Colon (tissue), 2 donors: Measurements from ENCODE around the gene CFAP210.

Experiments
- FAIRE-seq: peaks from 2 replicates; lab custom pipeline; 2012; peaks lifted over from hg19 to GRCh38; lab: Jason Lieb, UNC
- donor health status: control.
- donor health status: control.

The CFAP210 gene

DNA sequence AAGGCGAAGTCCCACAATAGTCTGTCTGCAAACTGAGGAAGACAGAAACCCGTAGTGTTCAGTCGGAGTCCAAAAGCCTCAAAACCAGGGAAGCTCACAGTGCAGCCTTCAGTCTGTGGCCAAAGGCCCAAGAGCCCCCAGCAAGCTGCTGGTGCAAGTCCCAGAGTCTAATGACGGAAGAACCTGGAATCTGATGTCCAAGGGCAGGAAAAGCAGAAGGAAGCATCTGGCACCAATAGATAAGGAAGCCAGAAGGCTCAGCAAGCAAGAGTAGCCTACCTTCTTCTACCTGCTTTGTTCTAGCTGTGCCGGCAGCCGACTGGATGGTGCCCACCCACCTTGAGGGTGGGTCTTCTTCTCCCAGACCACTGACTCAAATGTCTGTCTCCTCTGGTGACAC is 21.8 kb downstream of the CFAP210 start:
- no peak for FAIRE-seq

DNA sequence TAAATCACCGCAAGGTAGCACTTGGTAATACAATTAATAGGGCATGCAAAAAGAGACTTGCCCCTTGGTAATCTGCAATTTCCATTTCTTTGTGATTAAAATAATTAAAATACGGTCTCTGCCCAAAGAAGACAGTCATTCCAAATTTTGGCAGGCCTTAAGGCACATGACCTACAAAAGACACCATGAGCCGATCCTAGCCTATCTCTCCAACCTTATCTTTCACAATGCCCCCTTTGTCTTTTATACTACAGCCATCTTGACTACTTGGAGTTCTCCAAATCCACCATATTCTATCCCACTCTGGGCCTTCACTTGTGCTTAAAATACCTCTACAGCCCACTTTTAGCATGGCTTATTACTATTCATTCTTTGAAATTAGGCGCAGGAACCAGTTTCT is 23.3 kb downstream of the CFAP210 start:
- FAIRE-seq: no peak

DNA sequence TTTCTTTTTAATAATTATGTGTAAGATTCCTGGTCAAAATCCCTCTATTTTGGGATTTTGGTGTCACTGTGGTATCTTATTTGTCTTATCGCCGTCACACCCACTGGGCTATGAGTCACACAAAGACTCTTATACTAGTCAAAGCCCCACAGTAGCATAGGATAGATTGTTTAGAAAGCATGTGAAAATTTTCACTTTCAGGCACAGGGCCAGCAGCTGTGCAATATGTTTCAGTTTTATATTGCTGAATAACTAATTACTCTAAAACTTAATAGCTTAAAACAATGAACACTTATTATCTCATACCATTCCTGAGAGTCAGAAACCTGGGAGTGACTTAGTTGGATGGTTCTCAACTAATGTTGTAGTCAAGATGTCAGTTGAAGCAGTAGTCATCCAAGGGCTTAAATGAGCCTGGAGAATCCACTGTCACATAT is 24.0 kb downstream of the CFAP210 start:
- FAIRE-seq: no peak

DNA sequence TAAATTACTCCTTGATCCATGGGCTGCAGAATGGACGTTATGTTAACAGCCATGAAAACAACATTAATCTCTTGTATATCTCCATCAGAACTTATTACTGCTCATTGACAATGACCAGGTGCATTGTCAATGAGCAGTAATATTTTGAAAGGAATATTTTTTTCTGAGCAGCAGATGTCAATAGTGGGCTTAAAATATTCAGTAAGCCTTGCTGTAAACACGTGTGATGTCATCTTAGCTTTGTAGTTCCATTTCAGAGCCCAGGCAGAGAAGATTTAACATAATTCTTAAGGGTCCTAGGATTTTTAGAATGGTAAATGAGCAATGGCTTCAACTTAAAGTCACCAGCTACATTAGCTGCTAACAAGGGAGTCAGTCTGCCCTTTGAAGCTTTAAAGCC is 26.6 kb downstream of the CFAP210 start:
- no peak for FAIRE-seq

- FAIRE-seq: no peak
These were observed 29.0 kb downstream of the CFAP210 start for GRCh38 chr2:169664978-169665930.

DNA sequence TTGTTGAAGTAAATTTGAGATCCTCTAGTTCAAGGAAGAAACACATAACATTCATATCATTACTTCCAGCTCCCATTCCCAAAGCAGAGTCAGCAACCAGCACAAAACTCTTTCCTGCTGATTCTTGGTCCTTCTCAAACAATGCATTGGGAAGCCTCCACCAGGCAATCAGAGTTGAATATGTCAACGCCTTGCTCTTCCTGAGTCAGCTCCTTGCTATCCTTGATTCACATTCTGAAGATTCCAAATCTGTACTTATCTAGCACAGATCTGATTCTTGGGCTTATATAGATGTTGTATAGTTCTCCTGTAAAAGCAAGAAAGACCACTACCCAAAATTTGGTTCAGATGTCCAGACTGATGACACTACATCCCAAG is 29.6 kb downstream of the CFAP210 start:
- FAIRE-seq: no peak

DNA sequence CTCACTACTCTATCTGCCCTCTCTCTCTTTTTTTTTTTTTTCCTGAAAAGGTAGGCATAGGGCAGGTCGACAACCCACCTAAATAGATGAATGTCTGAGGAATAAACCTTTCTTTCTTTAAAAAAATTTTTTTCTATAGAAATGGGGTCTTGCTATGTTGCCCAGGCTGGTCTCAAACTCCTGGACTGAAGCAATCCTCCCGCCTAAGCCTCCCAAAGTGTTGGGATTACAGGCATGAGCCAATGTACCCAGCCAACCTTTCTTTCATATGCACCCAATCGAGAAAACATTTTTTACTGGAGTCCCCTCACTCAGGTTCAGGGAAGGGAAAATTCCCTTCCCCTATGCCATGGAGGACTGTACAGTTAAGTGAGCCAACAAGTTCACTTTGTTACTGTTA is 31.0 kb downstream of the CFAP210 start:
- FAIRE-seq: no peak

DNA sequence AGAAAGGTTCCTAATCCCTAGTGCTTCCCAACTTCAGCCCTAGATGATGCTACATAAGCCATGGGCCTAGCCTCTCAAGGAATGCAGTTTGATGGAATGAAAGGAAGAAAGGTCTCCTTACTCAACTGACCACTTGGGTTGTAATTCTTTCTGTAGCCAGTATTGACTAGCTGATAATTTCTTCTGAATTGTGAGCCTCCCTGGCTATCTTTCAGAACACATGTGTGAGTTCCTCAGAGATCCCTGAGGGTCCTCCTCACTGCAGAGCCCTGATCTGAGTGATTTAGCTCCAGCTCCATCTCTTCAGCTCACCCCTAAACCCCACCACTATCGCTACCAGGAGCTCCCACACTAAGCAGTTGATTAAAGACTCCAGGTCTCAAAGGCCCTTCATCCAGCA is 31.5 kb downstream of the CFAP210 start:
- FAIRE-seq: no peak

GRCh38 chr2:169661265-169661664 is 32.9 kb downstream of the CFAP210 start:
- FAIRE-seq: no peak

GRCh38 chr2:169659320-169659719 is 34.9 kb downstream of the CFAP210 start:
- no peak for FAIRE-seq

GRCh38 chr2:169658877-169659276 is 35.3 kb downstream of the CFAP210 start:
- FAIRE-seq: no peak

- no peak for FAIRE-seq
These were observed 38.0 kb downstream of the CFAP210 start for GRCh38 chr2:169656164-169656563.

DNA sequence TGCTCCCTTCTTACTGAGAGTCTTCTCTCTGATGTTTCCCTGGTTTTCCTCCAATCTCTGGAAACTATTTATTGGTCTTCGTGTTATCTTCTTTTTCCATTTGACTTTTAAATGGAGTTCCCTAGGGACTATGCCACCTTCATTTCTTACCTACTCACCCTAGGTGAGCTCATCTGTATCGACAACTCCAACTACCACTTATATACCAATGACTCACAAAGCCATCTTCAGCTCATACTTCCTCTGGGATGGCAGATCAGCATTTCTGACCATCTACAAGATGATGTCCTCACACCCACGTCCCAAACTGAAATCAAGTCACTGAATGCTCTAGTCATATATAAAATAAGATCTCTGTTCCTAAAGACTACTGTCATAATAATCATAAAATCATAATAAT is 40.6 kb downstream of the CFAP210 start:
- no peak for FAIRE-seq

- FAIRE-seq: no peak
These were observed 44.9 kb downstream of the CFAP210 start for GRCh38 chr2:169649278-169649677.

DNA sequence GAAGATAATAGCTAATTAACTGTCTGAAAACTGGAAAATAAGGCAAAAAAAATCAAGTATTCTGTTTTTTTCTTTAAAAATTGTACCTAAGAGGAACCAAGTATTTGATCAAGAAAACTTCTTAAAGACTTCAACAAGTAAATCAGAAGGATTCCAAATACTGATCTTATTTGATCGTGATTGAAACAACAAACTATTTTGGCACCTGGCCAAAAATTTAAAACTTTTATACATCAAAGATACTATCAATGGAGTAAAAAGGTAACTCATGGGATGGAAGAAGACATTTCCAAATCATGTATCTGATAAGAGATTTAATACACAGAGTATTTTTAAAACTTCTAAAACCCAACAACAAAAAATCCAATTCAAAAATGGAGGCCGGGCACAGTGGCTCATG is 46.7 kb downstream of the CFAP210 start:
- FAIRE-seq: no peak

- FAIRE-seq: no peak
These were observed 50.0 kb downstream of the CFAP210 start for GRCh38 chr2:169644173-169644572.

- FAIRE-seq: no peak
These were observed 52.7 kb downstream of the CFAP210 start for GRCh38 chr2:169641464-169641863.

- no peak for FAIRE-seq
These were observed 54.1 kb downstream of the CFAP210 start for GRCh38 chr2:169640104-169640503.

DNA sequence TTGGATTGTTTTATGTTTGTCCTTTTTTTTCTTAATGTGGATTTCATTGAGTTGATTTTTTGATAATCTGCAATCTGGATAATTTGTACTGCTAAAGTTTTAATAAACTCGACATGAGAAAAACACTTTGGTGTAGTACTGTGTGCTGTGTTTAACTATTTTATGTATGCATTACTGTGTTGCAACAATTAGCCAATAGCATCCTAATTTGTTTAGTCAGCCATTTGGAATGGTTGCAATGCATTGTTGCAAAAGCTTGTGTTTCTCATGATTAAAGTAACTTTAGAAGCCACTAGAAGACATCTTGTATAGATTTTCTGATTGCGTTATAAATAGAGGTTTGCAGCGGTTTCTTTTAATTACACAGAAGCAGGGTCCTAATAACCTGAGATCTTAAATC is 56.6 kb downstream of the CFAP210 start:
- no peak for FAIRE-seq

- no peak for FAIRE-seq
These were observed 57.6 kb downstream of the CFAP210 start for GRCh38 chr2:169636440-169637097.

- FAIRE-seq: no peak
These were observed 68.4 kb downstream of the CFAP210 start for GRCh38 chr2:169625781-169626180.

GRCh38 chr2:169623235-169623634 is 71.0 kb downstream of the CFAP210 start:
- FAIRE-seq: no peak

- no peak for FAIRE-seq
These were observed 73.7 kb downstream of the CFAP210 start for GRCh38 chr2:169620509-169620908.

GRCh38 chr2:169619946-169620345 is 74.3 kb downstream of the CFAP210 start:
- no peak for FAIRE-seq
